Kidney (tissue), 14 donors: ENCODE data around the gene C1orf35. TPM values are rescaled to one million over a fixed set of nuclear protein-coding genes. Genes with fewer than 3 reads are reported as not detected.

Source experiments
- DNase-seq, 5 donors: peaks; one replicate each; pipeline ENCODE4 v3.0.0-alpha.2; 2013 to 2020
- FAIRE-seq: peaks from 2 replicates; lab custom pipeline; 2012; peaks lifted over from hg19 to GRCh38; lab: Jason Lieb, UNC
- H3K27ac ChIP-seq, 2 donors: one replicate each; pipeline ENCODE4 v1.7.0; 2013; ENCODE audit warnings: low read depth in 2 of 2, low read length in 2 of 2, inconsistent platforms in 1 of 2
- H3K27me3 ChIP-seq: one replicate; pipeline ENCODE4 v1.7.1; 2013; ENCODE audit warnings: low read length, inconsistent platforms; ENCODE audit not compliant: control insufficient read depth, insufficient read depth
- H3K36me3 ChIP-seq, 3 donors: one replicate each; pipeline versions ENCODE4 v1.7.0 to v1.7.1; 2013; ENCODE audit warnings: low read length in 3 of 3, control low read depth in 1 of 3, inconsistent platforms in 1 of 3; ENCODE audit not compliant: insufficient read depth in 3 of 3, control insufficient read depth in 2 of 3
- H3K4me1 ChIP-seq, 3 donors: one replicate each; pipeline versions ENCODE4 v1.7.0 to v1.7.1; 2013; ENCODE audit warnings: low read length in 3 of 3, inconsistent platforms in 1 of 3, low read depth in 1 of 3; ENCODE audit not compliant: control insufficient read depth in 2 of 3, insufficient read depth in 2 of 3
- H3K4me3 ChIP-seq, 3 donors: one replicate each; pipeline versions ENCODE4 v1.7.0 to v1.8.1; 2013; ENCODE audit warnings: low read length in 3 of 3, control low read depth in 1 of 3, inconsistent platforms in 1 of 3
- H3K9ac ChIP-seq, 3 donors: one replicate each; pipeline versions ENCODE4 v1.7.0 to v1.7.1; 2013; ENCODE audit warnings: low read length in 3 of 3, control low read depth in 1 of 3, inconsistent platforms in 1 of 3
- H3K9me3 ChIP-seq, 3 donors: one replicate each; pipeline versions ENCODE4 v1.7.0 to v1.7.1; 2013; ENCODE audit warnings: low read length in 3 of 3, control low read depth in 1 of 3, inconsistent platforms in 1 of 3; ENCODE audit not compliant: control insufficient read depth in 2 of 3, insufficient read depth in 1 of 3
- CTCF ChIP-seq: IDR thresholded peaks from 3 replicates; pipeline ENCODE4 v1.5.1; 2012; ENCODE audit warnings: mild to moderate bottlenecking, moderate library complexity, borderline replicate concordance; ENCODE audit not compliant: insufficient read depth; ENCODE audit errors: extremely low read depth
- intact Hi-C: fragments of 100-400 bp; cut with DNase I; formaldehyde crosslinking; loops from one replicate; pipeline ENCODE4 v1.11.1; 2022
- polyA plus RNA-seq: library from polyadenylated mRNA; stranded (reverse); fragments of 350-450 nt; fragmentation: Illumina TruSeq; extraction: RNeasy Lipid Tissue Mini Kit (QIAGEN cat#74804); gene quantifications from one replicate; pipeline ENCODE4 v1.2.3, GENCODE V29; 2014; ENCODE audit warnings: low read depth, low replicate concordance; ENCODE audit not compliant: insufficient read depth
- total RNA-seq: library from RNA; stranded (reverse); fragmentation: NEBNext Ultra II Directional; extraction: Animal tissue kit (Norgen Biotek cat#: 25700); gene quantifications from one replicate; pipeline ENCODE4 v1.2.1, GENCODE V29; 2021
- donor health status: control.
- donor health status: control.
- donor health status: control.
- donor health status: control.
- donor health status: control.
- donor health status: DM: yes; HTN: yes; CAD: no.
- donor health status: Normal renal cell carcinoma (clear cell type).

C1orf35 gene
- total and polyA plus RNA-seq, 2 donors from 2014 or later = 17.4 to 17.6 TPM

- TF ChIP-seq CTCF = no peak
- Histone ChIP-seq H3K27me3 (no peaks in the 10 kb centered on the region), H3K4me3 (no peak overlapping the region), H3K4me1 (no peaks in the 10 kb centered on the region), H3K27ac (no peak overlapping the region), H3K36me3 (no peaks in the 10 kb centered on the region), H3K9ac (no peak overlapping the region), H3K9me3 (no peaks in the 10 kb centered on the region)
- FAIRE-seq (no peak), DNase-seq (no peak)
- intact Hi-C loops = no loop called here
Measured at GRCh38 chr1:228120857-228121489, 17.8 kb upstream of the C1orf35 start.

DNA sequence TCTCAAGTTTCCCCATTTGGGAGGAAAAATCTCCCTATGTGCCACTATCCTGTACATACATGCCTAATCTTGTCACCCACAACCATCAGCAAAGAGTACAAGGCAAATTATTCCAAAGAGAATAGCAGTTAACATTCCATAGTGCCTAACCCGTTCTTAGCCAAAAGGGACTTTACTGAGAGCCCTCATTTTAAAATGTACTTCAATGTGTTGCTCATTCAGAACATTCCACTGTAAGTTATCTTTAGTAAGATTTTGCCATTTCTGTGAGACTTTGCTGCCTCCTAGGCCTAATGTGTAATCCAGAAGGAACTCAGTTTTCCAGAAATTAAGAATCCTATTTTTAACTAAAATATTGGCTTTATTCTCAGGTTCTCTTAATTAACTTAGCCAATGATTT lies 17.2 kb upstream of the C1orf35 start:
- intact Hi-C loops = no loop called here
- no peaks in the 10 kb centered on the region for H3K4me1 ChIP-seq
- no peak overlapping the region for H3K9ac ChIP-seq
- no peak overlapping the region for H3K4me3 ChIP-seq
- H3K27me3 ChIP-seq = no peaks in the 10 kb centered on the region
- FAIRE-seq (no peak), DNase-seq (no peak)
- no peaks in the 10 kb centered on the region for H3K9me3 ChIP-seq
- H3K27ac ChIP-seq = no peak overlapping the region
- no peaks in the 10 kb centered on the region for H3K36me3 ChIP-seq
- no peak for TF ChIP-seq CTCF

DNA sequence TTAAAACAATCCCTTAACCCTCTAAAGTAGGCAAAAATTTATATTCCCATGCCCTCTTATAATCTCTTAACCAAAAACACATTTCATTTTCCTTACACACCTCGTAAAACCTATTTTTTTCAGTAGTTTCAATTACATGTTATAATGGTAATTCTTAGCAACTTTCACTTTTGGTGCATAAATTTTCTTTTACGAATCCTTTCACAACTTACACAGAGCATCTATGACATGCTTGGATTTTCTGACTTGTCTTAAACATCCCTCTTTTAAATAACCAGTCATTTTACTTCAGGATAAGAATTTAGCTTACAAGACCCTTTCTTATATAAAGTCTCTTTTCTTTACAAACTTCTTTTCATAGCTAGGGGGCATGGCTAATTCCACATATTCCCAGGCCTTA lies 14.9 kb upstream of the C1orf35 start:
- H3K4me1 ChIP-seq = no peaks in the 10 kb centered on the region
- no peak overlapping the region for H3K4me3 ChIP-seq
- no peak overlapping the region for H3K9ac ChIP-seq
- DNase-seq = no peak
- no peaks in the 10 kb centered on the region for H3K9me3 ChIP-seq
- TF ChIP-seq CTCF = no peak
- H3K36me3 ChIP-seq = no peaks in the 10 kb centered on the region
- H3K27ac ChIP-seq = no peak overlapping the region
- no peak for FAIRE-seq
- intact Hi-C loops = no loop called here
- no peaks in the 10 kb centered on the region for H3K27me3 ChIP-seq

DNA sequence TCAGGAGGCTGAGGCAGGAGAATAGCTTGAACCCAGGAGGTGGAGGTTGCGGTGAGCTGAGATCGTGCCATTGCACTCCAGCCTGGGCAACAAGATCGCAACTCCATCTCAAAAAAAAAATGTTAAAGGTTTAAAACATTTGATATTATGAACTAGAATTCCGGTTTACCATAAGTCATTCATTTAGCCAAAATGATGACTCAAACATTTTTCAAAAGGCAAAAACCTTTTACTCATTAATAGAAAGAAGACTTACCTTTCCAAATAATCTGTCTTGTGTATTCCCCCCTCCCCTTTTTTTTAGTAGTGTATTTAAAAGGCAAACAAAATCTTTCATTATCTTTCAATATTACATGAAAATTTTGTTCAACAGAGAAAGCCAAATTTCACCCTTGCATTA lies 14.2 kb upstream of the C1orf35 start:
- Histone ChIP-seq H3K27me3 (no peaks in the 10 kb centered on the region), H3K4me1 (no peaks in the 10 kb centered on the region), H3K4me3 (no peak overlapping the region), H3K36me3 (no peaks in the 10 kb centered on the region), H3K27ac (no peak overlapping the region), H3K9me3 (no peaks in the 10 kb centered on the region), H3K9ac (no peak overlapping the region)
- FAIRE-seq = no peak
- DNase-seq = no peak
- intact Hi-C loops = no loop called here
- no peak for TF ChIP-seq CTCF
